Panc1 (cell line): Measurements from ENCODE around the gene TTC39B. TPM values are rescaled to one million over a fixed set of nuclear protein-coding genes. Genes with fewer than 3 reads are reported as not detected.

Source experiments
- ATAC-seq: fragments of 200-7000 bp; cut with Tn5 transposase; 2 replicates; pipeline ENCODE4 v1.9.1; 2020; ENCODE audit warnings: mild to moderate bottlenecking, moderate library complexity
- BruUV-seq: library from RNA; stranded (reverse); fragments of 400-500 nt; replicated peaks from 2 replicates; lab custom pipeline; 2021; lab: Mats Ljungman, UMichigan
- CTCF ChIA-PET: fragments of 300-600 bp; sonication (Branson Sonifier 250); formaldehyde crosslinking; loops from one replicate; lab custom pipeline; 2022; ENCODE audit warnings: antibody characterized with exemption; lab: Charles Lee
- POLR2A ChIA-PET: fragments of 300-600 bp; sonication (Branson Sonifier 250); formaldehyde crosslinking; loops from one replicate; lab custom pipeline; 2022; ENCODE audit warnings: antibody characterized with exemption; lab: Charles Lee
- DNase-seq: peaks from one replicate; pipeline ENCODE4 v3.0.0-alpha.2; 2010; ENCODE audit warnings: low read depth, low spot score
- H3K27ac ChIP-seq: 2 replicates; pipeline ENCODE4 v1.5.1; 2011; ENCODE audit warnings: mild to moderate bottlenecking, low read length, inconsistent platforms
- H3K27me3 ChIP-seq: fragments of 200-500 bp; sonication (Bioruptor generic); 2 replicates; pipeline ENCODE4 v1.6.0; 2014; ENCODE audit warnings: low read length, inconsistent platforms; ENCODE audit not compliant: control insufficient read depth, insufficient read depth
- H3K36me3 ChIP-seq: fragments of 200-500 bp; sonication (Bioruptor generic); 2 replicates; pipeline ENCODE4 v1.5.1; 2014; ENCODE audit warnings: inconsistent platforms, mild to moderate bottlenecking, low read length, moderate library complexity; ENCODE audit not compliant: control insufficient read depth, insufficient read depth
- H3K4me1 ChIP-seq: 2 replicates; pipeline ENCODE4 v1.5.1; 2011; ENCODE audit warnings: inconsistent platforms, mild to moderate bottlenecking, low read length, moderate library complexity; ENCODE audit not compliant: control insufficient read depth, insufficient read depth
- H3K4me3 ChIP-seq, 2 experiments: 2 replicates each; pipeline ENCODE4 v1.5.1; 2011 to 2012; ENCODE audit warnings: low read depth in 2 of 2, low read length in 2 of 2, mild to moderate bottlenecking in 2 of 2, inconsistent platforms in 1 of 2, moderate library complexity in 1 of 2
- H3K9me3 ChIP-seq: fragments of 200-500 bp; sonication (Bioruptor generic); 2 replicates; pipeline ENCODE4 v1.5.1; 2014; ENCODE audit warnings: low read depth, mild to moderate bottlenecking, inconsistent platforms, low read length, moderate library complexity; ENCODE audit not compliant: control insufficient read depth, insufficient read depth
- CTCF ChIP-seq: fragments of 450-650 bp; IDR thresholded peaks from 2 replicates; pipeline ENCODE4 v1.5.1; 2017; ENCODE audit warnings: mild to moderate bottlenecking
- POLR2AphosphoS5 ChIP-seq: IDR thresholded peaks from 2 replicates; pipeline ENCODE4 v1.6.1; 2012; ENCODE audit warnings: mild to moderate bottlenecking, low read depth, low read length, moderate library complexity
- REST ChIP-seq, 2 experiments: IDR thresholded peaks; 2 replicates each; pipeline ENCODE4 v1.6.1; 2011 to 2012; ENCODE audit warnings: low read depth in 2 of 2, control low read depth in 1 of 2, low read length in 1 of 2, mild to moderate bottlenecking in 1 of 2, moderate library complexity in 1 of 2; ENCODE audit not compliant: insufficient read depth in 1 of 2
- SIN3A ChIP-seq: IDR thresholded peaks from 2 replicates; pipeline ENCODE4 v1.6.1; 2012; ENCODE audit warnings: low read depth, mild to moderate bottlenecking, low read length, moderate library complexity, borderline replicate concordance; ENCODE audit not compliant: insufficient read depth
- TCF7L2 ChIP-seq: IDR thresholded peaks from 2 replicates; pipeline ENCODE4 v1.6.1; 2011; ENCODE audit warnings: mild to moderate bottlenecking, low read depth, low read length, inconsistent platforms
- in situ Hi-C: cut with HindIII; loops from 2 replicates; pipeline ENCODE4 v1.10.0; 2016; ENCODE audit warnings: low sequenced_read_pairs, low pct_unique_long_range_greater_than_20kb
- intact Hi-C: fragments of 100-400 bp; cut with micrococcal nuclease; formaldehyde crosslinking; loops from one replicate; pipeline ENCODE4 v1.10.0; 2022; ENCODE audit not compliant: unreplicated experiment
- total RNA-seq: library from RNA; stranded (reverse); gene quantifications from one replicate; pipeline ENCODE4 v1.2.1, GENCODE V29; 2021; ENCODE audit not compliant: unreplicated experiment

Gene TTC39B
- total RNA-seq, 1 experiment from 2014 or later: 1.6 TPM

- ChIA-PET CTCF (no interaction called here), POLR2A (no interaction called here)
- no TSS peak for BruUV-seq
- in situ Hi-C loops: no loop called here
- Histone ChIP-seq H3K4me1 (no peaks in the 10 kb centered on the region), H3K4me3 (no peak overlapping the region), H3K9me3 (no peaks in the 10 kb centered on the region), H3K27me3 (no peaks in the 10 kb centered on the region), H3K36me3 (no peaks in the 10 kb centered on the region), H3K27ac (no peak overlapping the region)
- TF ChIP-seq CTCF (no peak), TCF7L2 (no peak), SIN3A (no peak), REST (IDR thresholded peaks at IDR 0.05; ENCODE audit: insufficient read depth in 1 of 2, low read depth in 2 of 2, low read length in 1 of 2) (no peak), POLR2AphosphoS5 (no peak)
- ATAC-seq (no peak), DNase-seq (no peak)
- intact Hi-C loops: no loop called here
These were observed 151.2 kb downstream of the TTC39B start for GRCh38 chr9:15155826-15156225.

GRCh38 chr9:15155323-15155722 lies 151.7 kb downstream of the TTC39B start:
- no peaks in the 10 kb centered on the region for H3K4me1 ChIP-seq
- no peaks in the 10 kb centered on the region for H3K9me3 ChIP-seq
- no peaks in the 10 kb centered on the region for H3K27me3 ChIP-seq
- intact Hi-C loops (no loop called here), in situ Hi-C loops (no loop called here)
- no peak overlapping the region for H3K27ac ChIP-seq
- H3K4me3 ChIP-seq: no peak overlapping the region
- POLR2A ChIA-PET: no interaction called here
- TF ChIP-seq SIN3A: no peak
- TF ChIP-seq CTCF: no peak
- no peak for TF ChIP-seq REST (IDR thresholded peaks at IDR 0.05; ENCODE audit: insufficient read depth in 1 of 2, low read depth in 2 of 2, low read length in 1 of 2)
- TF ChIP-seq POLR2AphosphoS5: no peak
- no peak for TF ChIP-seq TCF7L2
- CTCF ChIA-PET: no interaction called here
- no TSS peak for BruUV-seq
- H3K36me3 ChIP-seq: no peaks in the 10 kb centered on the region
- no peak for ATAC-seq
- DNase-seq: no peak
